Hematopoietic multipotent progenitor cell treated with erythropoietin and hydrocortisone succinate and interleukin-3 and kit ligand, for 15 days (in vitro differentiated cells): ENCODE measurements around the gene NANOS3.

Experiments used
- DNase-seq: peaks from one replicate; pipeline ENCODE4 v3.0.0-alpha.2; 2015; ENCODE audit warnings: low spot score

The NANOS3 gene

GRCh38 chr19:13864667-13865570 is 12.0 kb upstream of the NANOS3 start:
- DNase-seq, result no peak

DNA sequence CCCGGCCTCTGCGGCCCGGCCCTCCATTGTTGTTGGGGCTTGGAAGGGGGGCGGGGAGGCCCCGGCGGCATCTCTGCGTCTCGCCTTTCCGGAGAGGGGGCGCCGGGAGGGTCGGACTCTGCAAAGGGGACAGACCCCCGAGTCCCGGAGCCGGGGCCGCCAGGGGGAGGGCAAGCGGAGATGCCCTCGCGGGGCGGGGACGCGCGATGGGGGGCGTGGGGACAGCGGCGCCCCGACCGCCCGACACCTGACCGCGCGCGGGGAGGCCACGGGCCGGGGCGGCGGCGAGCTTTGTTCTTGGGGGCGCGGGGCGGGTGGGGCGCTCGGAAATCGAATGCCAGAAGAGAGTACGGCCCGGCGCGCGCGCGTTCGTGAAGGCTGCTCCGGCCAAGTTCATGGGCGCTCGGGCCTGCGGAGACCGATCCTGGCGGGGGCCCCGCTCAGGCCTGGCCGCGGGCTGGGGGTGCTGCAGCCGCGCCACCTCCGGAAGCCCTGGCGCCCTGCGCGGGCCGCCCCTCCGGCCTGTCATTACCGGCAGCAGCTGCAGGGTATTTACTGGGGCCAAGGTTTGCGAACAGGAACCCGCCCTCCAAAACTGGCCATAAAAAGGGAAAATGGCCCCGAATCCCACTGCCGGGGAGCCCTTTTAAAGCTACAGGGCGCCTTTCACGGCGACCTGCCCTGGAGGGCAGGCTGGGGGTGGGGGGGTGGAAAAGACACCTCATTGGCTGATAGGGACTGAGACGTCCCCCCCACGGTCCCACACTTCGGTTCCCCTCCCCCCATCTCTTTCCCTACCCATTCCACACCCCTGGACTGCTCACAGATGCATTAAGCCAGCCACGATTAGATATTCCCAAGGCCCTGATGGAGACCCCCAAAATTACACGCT is 11.1 kb upstream of the NANOS3 start:
- DNase-seq, result no peak

DNA sequence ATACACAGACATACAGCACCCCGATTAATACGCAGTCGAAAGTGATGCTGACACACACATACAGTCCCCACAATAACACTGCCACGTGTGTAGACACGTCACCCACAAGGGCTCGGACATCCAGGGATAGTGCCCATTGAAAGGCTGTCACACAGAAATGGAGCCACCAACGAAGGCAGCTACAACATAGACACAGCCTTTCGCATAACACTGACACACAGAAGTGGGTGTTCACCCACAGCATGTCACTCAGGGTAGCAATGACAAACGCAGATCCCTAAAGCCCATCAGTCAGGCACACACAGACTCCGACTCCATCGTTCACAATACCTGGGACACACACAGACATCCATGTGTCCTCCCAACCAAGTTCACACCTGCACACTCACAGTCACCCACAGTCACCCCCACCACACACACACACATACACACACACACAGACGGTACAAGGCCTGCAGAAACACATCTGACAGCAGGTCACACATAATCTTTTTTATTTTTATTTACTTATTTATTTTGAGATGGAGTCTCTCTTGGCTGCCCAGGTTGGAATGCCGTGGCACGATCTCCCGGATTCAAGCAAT is 10.4 kb upstream of the NANOS3 start:
- no peak for DNase-seq

GRCh38 chr19:13868663-13869062 is 8.3 kb upstream of the NANOS3 start:
- no peak for DNase-seq

DNA sequence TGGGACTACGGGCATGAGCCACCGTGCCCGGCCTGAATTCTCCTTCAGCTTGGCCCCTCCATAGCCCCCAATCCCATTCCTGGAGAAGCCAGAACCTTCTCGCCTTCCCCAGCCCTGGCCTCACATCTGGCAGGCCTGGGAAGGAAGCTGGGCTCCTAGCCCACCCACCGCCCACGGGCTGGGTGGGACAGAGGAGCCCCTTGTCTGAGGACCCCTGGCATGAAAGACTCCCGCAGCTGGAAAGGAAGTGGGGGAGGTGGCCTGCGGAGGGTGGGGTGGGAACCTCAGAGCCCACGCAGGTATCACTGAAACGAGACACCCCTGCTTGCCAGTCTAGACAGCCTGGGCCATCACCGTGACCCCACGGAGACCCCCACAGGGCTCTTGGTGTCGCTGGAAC is 7.7 kb upstream of the NANOS3 start:
- DNase-seq, result no peak

DNA sequence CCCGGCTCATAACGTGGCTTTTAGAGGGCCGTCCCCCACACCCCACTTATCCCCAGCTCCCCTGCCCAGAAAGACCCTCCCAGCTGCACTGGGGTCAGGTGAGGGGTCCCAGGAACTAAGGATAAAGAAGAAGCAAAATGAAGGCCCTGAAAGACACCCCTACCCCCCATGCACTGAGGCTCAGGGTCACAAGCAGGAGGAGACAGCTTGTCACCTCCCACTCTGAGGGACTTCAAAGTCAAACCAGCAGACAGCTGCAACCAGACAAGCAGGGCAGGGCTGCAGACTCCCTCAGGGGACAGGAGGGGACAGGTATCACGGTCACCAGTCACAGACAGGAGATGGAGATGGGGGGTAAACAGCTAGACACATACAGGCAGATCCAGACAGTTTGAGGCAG is 6.1 kb upstream of the NANOS3 start:
- DNase-seq, result no peak

GRCh38 chr19:13872339-13872694 is 4.6 kb upstream of the NANOS3 start:
- no peak for DNase-seq

- no peak for DNase-seq
Measured at GRCh38 chr19:13872695-13873389, 4.1 kb upstream of the NANOS3 start.

DNA sequence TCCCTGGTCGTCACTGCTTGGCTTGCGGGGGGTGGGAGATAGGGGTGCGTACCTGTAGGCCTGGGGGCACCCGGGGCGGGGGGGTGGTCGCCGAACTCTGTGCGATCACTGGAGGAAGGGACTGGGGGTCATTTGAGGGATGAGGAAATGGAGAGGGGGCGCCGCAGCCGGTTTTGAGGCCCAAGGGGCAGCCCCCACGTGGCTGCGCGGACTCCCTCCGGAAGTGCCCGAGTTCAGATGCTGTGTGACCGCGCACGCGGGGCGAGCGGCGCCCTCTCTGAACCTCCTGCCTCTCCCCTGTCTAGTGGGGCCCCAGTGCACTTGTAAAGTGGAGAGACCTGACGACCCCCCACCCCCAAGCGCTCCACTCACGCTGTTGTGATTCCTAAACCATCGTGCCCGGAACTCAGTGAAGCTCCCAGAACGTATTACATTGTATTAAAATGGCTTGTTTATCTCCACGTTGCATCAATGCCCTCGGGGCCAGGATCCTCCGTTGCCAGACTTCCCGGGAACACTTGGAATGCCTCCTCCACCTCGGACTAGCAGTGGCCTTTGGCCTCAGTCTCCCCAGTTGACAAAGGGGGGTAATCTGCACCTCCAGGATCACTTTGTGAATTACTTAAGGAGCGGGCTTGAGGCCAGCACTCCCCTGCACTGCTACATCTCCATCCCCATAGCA is 3.0 kb upstream of the NANOS3 start:
- no peak for DNase-seq

DNA sequence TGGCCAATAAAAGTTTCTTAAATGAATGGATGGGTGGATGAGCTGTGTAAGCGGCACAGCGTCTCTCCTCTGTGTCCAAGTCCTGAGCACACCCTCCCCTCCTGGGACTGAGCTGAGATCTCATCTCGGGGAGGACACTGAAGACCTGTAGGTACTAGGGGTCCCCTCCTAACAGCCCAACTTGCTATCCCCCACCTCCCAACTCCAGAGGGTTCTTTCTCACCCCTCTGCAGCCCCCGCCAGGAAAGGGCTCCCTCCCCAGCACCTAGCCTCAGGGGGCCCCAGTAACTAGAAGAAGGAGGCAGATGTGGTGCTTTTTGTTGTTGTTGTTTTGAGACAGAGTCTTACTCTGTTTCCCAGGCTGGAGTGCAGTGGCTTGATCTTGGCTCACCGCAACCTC is 1.1 kb upstream of the NANOS3 start:
- no peak for DNase-seq

GRCh38 chr19:13877303-13877702 is 369 bp downstream of the NANOS3 start:
- DNase-seq, result no peak

DNA sequence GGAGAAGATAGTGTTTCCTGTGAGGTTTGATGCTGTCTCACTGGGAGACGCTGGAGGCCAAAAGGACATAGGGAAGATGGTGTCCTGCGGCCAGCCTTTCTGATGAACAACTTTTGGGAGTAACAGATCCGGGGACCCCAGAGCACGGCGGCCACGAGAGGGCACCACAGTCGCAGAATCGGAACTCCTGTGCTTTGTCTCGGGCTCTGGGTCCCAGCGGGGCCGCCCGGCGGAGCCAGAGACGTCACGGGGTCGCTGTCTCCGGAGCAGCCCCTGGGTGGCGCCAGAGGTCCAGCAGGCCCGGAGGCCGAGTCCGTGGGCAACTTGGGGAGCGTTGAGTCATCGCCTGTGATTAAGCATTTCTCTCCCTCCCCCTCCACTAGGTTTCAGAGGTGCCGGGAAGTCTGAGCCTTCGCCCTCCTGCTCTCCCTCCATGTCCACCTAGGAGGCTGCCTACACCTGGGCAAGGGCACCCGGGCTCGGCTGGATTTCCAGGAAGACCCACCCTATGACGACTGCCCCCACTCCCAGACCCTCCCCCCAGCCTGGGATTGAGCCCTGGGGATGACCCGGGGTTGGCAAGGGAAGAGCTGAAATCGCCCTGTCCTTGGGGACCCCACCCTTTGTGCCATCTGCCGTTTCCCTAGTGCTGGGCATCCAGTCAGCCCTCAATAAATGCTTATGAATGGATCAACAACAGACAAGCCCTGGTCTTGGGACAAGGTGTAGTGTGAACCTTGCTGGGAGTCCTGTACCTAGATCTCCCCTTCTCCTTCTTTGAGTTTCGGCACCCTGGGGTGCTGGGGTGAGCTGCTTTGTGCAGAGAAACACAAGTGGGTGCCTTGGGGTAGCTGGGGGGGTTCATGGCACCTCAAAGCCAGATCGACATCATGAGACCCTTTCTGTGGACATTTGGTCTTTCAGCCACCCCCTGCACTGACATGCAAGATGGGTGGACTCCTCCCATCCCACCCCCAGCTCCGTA is 3.4 kb downstream of the NANOS3 start:
- peak; percentile 98 for DNase-seq

DNA sequence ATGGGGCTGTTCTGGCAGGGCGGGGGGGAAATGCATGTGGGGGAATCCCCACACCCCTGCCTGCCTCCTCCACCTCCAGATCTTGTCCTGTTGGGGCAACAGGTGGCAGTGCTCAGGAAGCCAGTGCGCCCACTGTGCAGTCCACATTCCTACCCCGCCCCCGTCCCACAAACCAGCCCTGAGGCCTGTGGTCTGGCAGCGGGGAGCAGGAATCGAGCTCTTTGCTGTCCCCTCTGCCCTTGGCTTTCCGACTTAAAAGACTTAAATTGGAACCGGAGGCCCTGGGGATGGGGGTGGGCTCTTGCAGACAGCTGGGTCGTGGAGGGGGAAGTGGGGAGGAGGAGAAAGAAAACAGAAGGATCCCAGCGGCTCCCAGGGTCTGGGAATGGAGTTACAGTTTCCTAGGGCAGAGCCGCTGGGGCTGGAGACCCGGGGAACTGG is 4.3 kb downstream of the NANOS3 start:
- no peak for DNase-seq

GRCh38 chr19:13881692-13882418 is 4.9 kb downstream of the NANOS3 start:
- no peak for DNase-seq

GRCh38 chr19:13882419-13882795 is 5.5 kb downstream of the NANOS3 start:
- no peak for DNase-seq

- DNase-seq, result no peak
Measured at GRCh38 chr19:13882836-13883235, 5.9 kb downstream of the NANOS3 start.

GRCh38 chr19:13883516-13884064 is 6.7 kb downstream of the NANOS3 start:
- DNase-seq, result no peak

DNA sequence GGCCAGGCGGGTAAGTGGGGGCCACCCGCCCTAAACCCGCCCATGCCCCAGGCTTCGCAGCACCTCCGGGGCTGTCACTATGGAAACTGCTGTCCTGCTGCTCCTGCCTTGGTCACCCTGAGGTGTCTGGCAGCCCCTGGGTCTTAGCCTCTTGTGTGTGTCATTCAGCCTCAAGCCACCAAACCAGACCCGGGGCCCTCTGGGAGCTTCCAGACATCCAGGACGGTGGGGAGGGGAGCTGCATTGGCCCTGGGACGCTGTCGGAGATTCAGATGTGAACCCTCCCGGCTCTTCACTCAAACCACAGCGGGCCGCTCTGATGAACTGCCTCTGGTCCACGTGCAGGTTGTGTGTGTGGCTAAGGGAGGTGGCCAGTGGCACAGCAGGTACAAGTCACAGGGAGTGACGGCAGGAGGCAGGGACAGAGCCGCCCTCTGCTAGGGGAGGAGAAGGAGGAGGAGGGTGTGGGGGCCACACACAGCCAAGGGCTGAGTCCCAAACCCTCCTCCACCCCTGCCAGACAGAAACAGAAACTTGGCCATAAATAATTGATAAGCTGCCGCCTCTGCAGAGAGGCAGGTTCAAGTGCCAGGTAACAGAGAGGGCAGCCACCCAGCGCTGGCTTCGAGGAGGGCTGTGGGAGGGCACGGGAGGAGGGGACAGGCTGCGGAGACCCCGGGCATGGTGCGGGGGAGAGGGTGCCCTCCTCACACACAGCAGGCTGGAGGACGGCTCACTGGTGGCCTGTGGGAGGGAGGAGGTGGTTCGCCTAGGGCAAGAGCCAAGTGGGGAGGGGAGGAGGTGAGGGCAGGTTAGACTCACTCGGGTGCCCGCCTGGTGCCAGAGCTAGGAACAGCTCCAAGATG is 8.0 kb downstream of the NANOS3 start:
- DNase-seq, result peak; percentile 68
